Effector CD4-positive, alpha-beta T cell (primary cell): ENCODE results near the gene TPSAB1.

ENCODE experiments used
- DNase-seq: peaks from one replicate; pipeline ENCODE4 v3.0.0-alpha.2; 2020

TPSAB1 gene

GRCh38 chr16:1288813-1289476 lies 48.4 kb downstream of the TPSAB1 start:
- DNase-seq = no peak

DNA sequence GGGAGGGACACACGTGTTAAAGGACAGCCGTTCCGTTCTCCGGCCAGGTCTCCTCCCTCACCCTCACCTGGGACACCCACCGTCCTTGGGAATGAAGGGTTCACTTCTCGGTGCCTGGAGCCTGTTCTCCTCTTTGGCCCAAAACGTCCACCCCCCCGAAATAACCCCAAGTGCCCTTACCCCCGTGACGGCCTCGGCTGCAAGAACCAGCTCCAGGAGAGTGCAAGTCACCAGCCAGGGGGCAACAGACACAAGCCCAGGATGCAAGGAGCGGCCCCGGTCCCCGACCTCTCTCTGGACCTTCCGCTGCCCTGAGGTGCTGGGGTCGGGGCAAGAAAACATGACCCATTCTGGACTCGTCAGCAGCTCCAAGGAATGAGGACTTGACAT lies 49.0 kb downstream of the TPSAB1 start:
- DNase-seq = no peak

DNA sequence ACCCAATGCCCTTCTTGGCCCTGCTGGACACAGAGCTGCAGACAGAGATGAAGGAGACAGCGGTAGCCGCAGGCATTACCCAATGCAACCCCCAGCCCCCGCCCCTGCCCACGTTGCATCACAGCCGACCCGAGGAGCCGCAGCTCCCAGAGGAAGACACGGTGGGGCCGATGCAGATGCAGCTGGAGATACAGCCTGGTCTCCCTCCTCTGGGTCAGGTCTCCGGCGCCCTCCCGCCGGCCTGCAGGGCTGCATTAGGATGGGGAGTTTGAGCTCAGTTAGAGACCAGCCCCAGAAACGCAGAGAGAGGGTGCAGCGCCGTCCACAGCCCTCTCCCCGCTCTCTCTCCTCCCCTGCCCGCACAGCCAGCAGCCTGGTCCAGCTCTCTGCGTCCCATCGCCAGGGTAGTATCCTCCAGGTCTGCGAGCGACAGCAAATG lies 49.6 kb downstream of the TPSAB1 start:
- DNase-seq = no peak

DNA sequence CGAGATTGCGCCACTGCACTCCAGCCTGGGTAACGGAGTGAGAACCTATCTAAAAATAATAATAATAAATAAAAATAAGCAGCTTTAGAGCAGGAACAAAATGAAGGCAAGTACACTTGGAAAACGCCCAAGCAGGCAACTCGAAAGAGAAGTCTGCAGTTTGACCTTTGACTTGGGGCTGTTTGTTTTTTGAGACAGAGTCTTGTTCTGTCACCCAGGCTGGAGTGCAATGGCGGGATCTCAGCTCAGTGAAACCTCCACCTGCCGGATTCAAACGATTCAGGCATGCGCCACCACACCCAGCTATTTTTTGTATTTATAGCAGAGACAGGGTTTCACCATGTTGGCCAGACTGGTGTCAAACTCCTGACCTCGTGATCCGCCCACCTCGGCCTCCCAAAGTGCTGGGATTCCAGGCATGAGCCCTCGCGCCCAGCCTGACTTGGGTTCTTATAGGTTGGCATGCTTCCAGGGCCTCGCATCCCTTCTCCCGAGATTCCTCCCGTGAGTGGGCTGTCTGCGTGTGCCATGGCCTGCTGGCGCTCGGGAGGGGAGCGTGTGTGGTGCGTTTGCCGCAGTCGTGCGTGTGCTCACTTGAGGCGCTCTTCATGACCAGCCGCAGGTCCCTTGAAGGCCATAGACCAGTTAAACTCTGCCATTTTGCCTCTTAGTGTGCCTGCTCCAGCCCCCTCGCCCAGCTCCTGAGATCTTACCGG lies 50.5 kb downstream of the TPSAB1 start:
- DNase-seq = no peak

DNA sequence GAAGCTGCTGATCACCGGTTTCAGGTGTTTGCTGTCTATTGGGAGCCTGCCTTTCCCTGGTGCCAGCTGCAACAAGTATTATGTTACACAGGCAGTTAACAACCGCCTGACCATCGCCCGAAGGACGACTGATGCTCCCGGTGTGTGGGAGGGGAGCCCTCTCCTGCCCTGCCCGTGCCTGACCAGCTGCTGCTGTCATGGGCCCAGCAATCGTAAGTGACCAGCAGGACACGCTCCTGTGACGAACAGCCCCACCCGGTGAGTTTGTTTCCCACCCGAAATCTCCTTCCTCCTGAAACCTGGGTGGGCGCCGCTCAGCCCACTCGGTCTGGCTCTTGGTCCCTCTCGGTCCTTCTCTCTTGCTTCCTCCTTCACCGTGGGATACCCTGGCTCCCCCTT lies 51.1 kb downstream of the TPSAB1 start:
- no peak for DNase-seq
